GM21717 (cell line): ENCODE results near the gene FZR1.
"Not testable (repeated sequence)": the region's sequence is repeated elsewhere in the genome, so short reads cannot be mapped to it uniquely, and the experiment has no call there.

Source experiments
- ATAC-seq: cut with Tn5 transposase; IDR thresholded peaks from one replicate; pipeline ENCODE4 v1.9.1; 2021; ENCODE audit warnings: mild to moderate bottlenecking, moderate library complexity; ENCODE audit not compliant: unreplicated experiment

FZR1 gene

DNA sequence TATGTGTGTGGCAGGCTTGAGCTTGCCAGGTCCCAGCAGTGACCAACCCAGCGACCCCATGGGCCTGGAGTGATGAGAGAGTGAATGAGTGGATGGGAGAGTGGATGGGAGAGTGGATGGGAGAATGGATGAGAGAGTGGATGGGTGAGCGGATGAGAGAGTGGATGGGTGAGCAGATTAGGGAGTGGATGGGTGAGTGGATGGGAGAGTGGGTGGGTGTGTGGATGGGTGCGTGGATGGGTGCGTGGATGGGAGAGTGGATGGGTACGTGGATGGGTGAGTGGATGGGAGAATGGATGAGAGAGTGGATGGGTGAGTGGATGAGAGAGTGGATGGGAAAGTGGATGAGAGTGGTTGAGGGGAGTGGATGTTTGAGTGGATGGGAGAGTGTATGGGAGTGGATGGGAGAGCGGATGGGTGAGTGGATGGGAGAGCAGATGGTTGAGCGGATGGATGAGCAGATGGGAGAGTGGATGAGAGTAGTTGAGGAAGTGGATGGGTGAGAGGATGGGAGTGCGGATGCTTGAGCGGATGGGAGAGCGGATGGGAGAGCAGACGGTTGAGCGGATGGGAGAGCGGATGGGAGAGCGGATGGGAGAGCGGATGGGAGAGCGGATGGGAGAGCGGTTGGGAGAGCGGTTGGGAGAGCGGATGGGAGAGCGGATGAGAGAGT, 22.6 kb downstream of the FZR1 start:
- ATAC-seq: no peak

DNA sequence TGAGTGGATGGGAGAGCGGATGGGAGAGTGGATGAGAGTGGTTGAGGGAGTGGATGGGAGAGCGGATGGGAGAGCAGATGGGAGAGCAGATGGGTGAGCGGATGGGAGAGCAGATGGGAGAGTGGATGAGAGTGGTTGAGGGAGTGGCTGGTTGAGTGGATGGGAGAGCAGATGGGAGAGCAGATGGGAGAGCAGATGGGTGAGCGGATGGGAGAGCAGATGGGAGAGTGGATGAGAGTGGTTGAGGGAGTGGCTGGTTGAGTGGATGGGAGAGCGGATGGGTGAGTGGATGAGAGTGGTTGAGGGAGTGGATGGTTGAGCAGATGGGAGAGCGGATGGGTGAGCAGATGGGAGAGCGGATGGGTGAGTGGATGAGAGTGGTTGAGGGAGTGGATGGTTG, 23.2 kb downstream of the FZR1 start:
- ATAC-seq: not testable (repeated sequence)

DNA sequence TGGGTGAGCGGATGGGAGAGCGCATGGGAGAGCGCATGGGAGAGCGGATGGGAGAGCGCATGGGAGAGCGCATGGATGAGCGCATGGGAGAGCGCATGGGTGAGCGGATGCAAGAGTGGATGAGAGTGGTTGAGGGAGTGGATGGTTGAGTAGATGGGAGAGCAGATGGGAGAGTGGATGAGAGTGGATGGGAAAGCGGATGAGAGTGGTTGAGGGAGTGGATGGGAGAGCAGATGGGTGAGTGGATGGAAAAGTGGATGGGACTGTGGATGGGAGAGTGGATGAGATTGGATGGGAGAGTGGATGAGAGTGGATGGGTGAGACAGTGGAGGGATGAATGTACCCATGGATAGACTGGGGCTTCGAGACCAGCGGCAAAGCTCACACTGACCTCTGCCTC, 24.3 kb downstream of the FZR1 start:
- ATAC-seq: no peak

DNA sequence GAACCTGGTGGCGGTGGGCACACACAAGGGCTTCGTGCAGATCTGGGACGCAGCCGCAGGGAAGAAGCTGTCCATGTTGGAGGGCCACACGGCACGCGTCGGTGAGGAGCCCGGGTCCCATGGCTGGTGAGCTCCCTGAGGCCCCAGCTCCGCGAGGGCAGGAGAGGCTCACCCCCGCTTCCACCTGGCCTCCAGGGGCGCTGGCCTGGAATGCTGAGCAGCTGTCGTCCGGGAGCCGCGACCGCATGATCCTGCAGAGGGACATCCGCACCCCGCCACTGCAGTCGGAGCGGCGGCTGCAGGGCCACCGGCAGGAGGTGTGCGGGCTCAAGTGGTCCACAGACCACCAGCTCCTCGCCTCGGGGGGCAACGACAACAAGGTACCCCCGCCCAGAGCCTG, 25.6 kb downstream of the FZR1 start:
- ATAC-seq: no peak

DNA sequence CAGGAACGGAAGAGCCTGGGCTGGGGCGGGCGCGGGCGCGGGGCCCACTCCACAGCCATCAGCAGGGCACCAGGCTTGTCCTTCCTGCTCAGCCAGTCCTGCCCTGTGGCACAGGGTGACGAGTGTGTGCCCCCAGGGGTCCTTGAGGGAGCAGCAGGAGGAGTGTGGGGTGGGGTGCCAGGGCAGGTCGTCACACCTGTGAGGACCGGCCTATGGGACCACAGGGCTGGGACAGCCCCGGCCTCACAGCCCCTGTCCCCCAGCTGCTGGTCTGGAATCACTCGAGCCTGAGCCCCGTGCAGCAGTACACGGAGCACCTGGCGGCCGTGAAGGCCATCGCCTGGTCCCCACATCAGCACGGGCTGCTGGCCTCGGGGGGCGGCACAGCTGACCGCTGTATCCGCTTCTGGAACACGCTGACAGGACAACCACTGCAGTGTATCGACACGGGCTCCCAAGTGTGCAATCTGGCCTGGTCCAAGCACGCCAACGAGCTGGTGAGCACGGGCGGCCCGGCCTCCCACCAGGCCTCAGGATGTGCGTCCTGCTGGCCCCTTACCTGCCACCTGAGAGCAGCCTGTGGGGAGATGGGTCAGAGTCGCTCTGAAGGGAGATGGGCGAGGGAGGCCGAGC, 26.2 kb downstream of the FZR1 start:
- ATAC-seq: no peak

DNA sequence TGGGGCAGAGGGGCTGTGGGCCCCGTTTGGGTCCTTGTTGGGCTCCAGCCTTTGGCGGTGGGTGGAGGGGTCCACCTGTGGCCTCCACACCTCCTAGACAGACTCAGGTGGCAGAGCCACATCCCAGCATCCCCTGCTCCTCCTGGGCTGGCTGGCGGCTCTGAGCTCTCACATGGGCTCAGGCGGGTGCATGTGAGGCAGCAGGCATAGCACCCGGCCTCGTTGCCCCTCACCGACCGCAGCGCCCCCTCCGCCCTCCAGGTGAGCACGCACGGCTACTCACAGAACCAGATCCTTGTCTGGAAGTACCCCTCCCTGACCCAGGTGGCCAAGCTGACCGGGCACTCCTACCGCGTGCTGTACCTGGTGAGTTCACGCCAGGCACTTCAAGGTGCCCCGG, 26.9 kb downstream of the FZR1 start:
- ATAC-seq: no peak

DNA sequence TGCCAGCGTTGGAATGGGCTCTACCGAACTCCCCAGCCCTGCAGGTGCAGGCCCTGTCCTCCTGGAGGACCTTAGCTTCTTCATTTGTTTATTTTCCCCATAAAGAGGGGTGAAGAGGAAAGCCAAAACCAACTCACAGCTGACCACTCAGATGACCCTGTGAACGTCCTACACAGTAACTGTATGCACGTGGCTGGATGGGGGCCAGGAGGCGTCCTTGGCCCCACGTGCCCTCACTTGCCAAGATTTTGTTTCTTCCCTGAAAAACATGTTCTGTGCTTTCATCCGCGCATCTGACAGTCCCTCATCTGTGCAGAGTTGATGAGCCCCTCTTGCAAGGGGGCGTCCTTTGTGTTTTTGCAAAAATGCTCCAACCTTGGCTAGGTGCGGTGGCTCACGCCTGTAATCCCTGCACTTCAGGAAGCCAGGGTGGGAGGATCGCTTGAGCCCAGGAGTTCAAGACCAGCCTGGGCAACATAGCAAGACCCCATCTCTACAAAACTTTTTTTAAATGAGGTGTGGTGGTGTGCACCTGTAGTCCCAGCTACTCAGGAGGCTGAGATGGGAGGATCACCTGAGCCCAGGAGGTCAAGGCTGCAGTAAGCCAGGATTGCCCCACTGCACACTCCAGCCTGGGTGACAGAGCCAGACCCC, 27.6 kb downstream of the FZR1 start:
- ATAC-seq: no peak

DNA sequence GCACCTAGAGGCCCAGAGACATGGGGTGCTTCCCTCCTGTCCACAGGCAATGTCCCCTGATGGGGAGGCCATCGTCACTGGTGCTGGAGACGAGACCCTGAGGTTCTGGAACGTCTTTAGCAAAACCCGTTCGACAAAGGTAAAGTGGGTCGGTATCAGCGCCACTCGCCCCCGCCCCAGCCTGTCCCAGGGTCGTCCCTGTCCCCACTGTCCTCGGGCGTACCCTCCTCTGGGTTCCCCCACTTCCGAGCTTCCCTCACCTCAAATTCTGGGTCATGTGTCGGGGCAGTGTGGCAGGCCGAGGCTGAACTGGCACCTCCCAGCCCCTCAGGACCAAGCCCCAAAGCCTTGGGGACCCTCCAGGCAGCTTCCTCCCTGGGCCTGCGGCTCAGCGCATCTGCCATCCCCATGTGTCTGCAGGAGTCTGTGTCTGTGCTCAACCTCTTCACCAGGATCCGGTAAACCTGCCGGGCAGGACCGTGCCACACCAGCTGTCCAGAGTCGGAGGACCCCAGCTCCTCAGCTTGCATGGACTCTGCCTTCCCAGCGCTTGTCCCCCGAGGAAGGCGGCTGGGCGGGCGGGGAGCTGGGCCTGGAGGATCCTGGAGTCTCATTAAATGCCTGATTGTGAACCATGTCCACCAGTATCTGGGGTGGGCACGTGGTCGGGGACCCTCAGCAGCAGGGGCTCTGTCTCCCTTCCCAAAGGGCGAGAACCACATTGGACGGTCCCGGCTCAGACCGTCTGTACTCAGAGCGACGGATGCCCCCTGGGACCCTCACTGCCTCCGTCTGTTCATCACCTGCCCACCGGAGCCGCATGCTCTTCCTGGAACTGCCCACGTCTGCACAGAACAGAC, 28.5 kb downstream of the FZR1 start:
- no peak for ATAC-seq

DNA sequence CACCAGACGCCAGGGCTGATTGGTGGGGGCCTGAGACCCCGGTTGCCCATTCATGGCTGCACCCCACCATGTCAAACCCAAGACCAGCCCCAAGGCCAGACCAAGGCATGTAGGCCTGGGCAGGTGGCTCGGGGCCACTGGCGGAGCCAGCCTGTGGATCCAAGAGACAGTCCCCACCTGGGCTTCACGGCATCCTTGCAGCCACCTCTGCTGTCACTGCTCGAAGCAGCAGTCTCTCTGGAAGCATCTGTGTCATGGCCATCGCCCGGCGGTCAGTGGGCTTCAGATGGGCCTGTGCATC, 29.1 kb downstream of the FZR1 start:
- no peak for ATAC-seq

DNA sequence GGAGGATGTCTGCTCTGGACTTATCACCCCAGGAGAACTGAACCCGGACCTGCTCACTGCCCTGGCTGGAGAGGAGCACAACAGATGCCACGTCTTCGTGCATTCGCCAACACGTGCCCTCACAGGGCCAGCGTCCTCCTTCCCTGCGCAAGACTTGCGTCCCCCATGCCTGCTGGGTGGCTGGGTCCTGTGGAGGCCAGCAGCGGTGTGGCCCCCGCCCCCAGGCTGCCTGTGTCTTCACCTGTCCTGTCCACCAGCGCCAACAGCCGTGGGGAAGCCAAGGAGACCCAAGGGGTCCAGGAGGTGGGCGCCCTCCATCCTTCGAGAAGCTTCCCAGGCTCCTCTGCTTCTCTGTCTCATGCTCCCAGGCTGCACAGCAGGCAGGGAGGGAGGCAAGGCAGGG, 29.5 kb downstream of the FZR1 start:
- ATAC-seq: no peak

DNA sequence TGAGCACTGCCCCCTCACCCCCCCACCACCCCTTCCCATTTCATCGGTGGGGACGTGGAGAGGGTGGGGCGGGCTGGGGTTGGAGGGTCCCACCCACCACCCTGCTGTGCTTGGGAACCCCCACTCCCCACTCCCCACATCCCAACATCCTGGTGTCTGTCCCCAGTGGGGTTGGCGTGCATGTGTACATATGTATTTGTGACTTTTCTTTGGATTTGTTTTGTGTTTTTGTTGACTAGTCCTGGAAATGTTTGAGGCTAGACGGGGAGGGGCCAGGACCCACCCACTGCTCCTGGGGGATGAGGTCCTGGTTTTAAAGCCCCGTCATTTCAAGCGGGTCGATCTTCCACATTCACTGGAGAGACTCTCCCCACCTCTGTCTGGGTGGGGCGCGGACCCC, 29.9 kb downstream of the FZR1 start:
- no peak for ATAC-seq

DNA sequence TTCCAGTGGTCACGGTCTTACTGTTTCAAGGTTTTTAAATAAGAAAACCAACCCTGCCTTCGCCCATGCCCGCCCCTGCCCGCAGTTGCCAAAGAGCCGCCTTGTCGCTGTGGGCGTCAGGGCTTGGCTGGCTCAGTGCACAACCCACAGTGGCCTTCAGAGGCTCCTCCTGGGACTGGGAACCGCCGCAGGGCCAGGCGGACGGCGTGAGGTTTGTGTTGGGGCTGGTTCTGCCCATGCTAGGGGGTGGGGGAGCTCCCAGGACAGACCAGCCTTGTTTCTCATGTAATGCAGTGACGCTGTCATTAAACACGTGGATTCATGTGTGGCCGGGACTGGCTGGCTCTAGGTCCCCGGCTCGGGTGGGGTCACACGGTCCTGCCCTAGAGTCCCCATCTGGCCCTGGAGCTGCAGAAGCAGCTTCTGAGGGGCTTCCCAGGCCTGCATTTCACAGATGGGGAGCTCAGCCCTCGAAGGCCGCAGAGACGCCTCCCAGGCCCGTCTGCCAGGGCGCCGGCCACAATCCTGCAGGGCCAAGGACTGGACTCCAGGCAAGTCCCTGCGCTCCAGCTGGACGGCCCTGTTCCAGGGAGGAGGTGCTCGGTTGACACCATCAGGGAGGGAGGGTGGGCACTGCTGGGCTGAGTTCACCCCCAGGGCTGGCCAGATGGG, 30.5 kb downstream of the FZR1 start:
- no peak for ATAC-seq

DNA sequence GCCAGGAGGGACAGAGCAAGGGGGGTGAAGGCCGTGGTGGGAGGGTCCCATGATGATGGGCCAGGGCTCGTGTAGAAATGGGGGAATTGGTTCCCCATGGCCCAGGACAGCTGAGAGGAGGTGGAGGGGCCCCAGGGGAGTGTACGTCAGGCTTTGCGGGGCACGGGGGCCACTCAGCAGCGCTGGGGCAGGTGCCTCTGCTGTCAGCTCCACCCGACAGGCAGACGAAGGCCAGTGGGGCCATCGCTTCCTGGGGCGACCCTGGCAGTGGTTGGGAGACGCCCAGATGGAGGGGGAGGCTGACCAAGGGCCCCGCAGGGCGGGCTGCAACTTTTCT, 31.0 kb downstream of the FZR1 start:
- no peak for ATAC-seq

DNA sequence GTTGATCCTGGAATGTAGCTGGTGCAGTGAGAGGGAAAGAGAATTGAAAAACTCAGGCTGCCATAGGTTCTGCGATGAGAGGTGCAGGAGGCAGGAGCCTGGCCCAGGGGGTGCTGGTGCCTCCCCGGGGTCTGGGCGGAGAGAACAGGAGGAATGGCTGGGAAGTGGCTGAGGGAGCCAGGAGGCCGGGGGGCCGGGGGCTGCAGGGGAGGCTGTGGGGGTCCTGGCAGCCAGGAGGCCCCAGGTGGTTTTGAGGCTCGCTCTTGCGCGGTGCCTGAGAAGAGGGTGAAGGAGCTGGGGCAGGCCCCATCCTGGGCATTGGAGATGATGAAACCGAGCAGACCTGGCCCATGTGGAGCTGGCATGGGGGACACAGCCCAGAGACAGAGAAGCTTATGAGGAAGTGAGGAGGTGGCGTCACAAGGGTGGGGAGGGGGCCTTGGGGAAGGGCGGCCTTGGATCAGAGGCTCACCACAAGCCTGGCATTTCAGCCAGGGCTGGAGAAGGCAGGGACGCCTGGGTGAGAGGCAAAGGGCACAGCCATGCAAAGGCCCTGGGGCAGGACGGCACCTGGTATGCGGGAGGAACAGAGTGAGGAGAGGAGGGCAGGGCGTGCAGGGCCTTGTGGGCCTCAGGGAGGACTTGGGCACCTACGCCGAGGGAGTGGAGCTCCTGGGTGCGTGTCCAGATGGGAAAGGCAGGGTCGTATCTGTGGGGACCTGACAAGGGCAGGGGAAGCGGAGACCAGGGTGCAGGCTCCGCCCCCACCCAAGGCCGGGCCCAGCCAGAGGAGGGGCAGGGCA, 31.5 kb downstream of the FZR1 start:
- no peak for ATAC-seq

DNA sequence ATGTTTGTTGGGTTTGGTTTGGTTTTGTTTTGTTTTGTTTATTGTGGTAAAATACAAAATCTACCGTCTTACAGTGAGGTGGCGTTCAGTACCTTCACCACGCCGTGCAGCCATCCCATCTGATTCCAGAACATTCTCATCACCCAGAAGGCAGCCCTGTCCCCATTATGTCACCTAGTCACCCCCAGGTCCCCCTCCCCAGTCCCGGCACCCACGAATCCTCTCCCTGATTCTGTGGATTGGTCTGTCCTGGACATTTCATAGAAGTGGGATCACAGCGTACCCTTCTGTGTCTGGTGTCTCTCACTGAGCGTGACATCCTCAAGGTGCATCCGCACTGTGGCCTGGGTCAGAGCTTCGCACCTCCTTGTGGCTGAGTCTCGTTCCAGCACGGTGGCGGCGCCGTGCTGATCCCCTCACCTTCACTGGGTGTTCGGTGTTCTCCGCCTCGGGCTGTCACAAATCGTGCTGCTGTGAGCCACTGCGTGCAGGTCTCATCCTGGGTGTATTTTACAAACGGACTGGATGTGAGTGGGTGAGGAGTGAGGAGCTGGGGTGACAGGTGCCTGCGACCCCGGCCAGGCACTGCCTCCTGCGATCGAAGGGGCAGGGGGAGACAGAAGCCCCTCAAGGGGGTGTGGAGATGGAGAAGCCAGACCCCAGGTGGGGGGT, 32.3 kb downstream of the FZR1 start:
- ATAC-seq: no peak

DNA sequence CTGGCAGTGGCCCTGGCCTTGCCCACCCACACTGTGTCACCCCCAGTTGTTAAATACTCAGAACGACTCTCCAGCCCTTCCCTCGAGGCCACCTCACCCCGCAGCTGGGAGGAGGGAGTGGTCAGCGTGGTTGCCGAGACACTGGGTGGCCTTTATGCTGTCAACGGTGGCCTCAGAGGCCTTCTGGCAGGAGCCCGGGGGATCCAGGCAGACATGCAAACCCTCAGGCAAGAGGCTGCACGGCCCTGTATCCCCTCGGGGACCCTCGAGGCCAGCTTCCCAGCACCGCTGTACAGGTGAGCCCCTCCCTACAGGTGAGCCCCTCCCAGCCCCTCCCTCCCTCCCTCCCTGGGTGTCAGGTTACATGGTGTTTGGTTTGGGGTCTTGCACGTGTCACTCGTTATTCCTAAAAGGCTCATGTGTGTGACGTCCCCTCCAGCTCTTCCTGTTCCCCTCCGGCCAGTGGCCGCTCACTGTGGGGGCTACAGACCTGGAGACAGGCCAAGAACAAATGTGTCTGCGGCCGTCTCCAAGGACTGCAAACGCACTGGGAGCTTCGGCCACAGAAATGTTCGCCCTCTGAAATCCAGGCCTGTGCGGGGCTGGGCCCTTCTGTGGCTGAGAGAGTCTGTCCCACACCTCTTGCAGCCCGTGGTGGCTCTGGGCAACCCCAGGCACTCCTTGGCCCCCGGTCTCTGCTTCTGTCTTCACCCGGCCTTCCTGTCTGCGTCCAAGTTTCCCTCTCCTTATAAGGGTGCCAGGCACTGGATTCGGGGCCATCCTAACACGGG, 33.0 kb downstream of the FZR1 start, which contains the start of gene TEKTIP1:
TSS of gene TEKTIP1 (plus strand) at position 210 of the 791 bp plus-strand sequence. CDS start at position 214, 4 bp downstream.
- no peak for ATAC-seq

DNA sequence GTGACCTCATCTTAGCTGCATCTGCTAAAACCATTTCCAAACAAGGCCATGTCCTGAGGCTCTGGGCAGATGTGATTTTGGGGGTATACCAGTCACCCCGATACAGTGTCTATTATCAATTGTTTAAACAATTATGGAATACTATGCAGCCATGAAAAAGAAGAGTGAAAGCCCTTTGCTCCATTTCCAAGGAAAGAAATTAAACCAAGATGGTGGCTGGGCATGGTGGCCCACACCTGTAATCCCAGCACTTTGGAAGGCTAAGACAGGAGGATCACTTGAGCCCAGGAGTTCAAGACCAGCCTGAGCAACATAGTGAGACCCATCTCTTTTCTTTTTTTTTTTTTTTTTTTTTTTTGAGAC, 33.6 kb downstream of the FZR1 start:
- no peak for ATAC-seq

DNA sequence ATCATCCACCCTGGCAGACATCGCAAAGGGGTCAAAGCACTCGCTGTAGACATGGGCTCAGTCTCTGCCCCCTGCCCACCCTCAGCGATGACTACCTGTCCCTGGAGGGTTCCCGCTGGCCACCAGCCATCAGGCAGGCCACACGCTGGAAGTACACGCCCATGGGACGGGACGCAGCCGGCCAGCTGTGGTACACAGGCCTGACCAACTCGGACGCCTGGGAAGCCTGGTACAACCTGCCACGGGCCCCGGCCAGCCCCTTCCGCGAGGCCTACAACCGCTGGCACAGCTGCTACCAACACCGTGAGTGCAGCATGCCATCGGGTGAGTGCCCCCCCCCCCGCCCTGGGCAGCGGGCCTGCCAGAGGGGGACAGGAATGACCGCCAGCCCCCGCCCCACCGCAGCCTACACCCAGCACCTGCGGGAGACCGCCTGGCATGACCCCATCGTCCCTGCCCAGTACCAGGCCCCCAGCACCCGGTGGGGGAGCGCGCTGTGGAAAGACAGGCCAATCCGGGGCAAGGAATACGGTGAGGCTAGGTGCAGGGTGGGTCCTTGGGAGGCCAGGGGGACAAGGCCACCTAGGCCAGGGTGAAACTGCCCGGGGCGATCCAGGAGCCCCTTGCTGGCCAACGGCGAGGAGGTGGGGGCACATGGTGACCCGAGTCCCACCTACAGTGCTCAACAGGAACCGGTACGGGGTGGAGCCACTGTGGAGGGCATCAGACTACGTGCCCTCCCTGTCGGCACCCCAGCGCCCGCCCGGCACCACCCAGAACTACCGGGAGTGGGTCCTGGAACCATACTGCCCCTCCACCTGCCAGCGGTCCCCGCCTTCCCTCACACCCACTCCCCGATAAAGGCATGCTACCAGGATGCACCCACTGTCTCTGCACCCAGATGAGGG, 37.3 kb downstream of the FZR1 start:
- no peak for ATAC-seq
